Breast epithelium (tissue), 3 donors: Measurements from ENCODE around the gene SIT1.

Experiments used
- CTCF ChIP-seq, 3 donors: fragments of 450-650 bp; IDR thresholded peaks; one replicate each; pipeline ENCODE4 v1.5.1; 2016 to 2017; ENCODE audit warnings: antibody characterized with exemption in 3 of 3, mild to moderate bottlenecking in 3 of 3, moderate library complexity in 3 of 3
- POLR2A ChIP-seq: fragments of 450-650 bp; IDR thresholded peaks from one replicate; pipeline ENCODE4 v1.6.1; 2016; ENCODE audit warnings: antibody characterized with exemption, mild to moderate bottlenecking, moderate library complexity
- POLR2AphosphoS5 ChIP-seq, 3 donors: sonication (generic); formaldehyde crosslinking; IDR thresholded peaks; one replicate each; pipeline ENCODE4 v1.6.1; 2017; ENCODE audit warnings: antibody characterized with exemption in 3 of 3

GRCh38 chr9:35673132-35674024 lies 22.6 kb upstream of the SIT1 start, which contains the start of gene CA9:
- TF ChIP-seq CTCF (IDR thresholded peaks at IDR 0.05) = no peak
- no peak for TF ChIP-seq POLR2A
- no peak for TF ChIP-seq POLR2AphosphoS5 (IDR thresholded peaks at IDR 0.05)
